Measurements from ENCODE around the gene AK4. TPM values are rescaled to one million over a fixed set of nuclear protein-coding genes. Genes with fewer than 3 reads are reported as not detected.
"Not testable (repeated sequence)": the region's sequence is repeated elsewhere in the genome, so short reads cannot be mapped to it uniquely, and the experiment has no call there.

The AK4 gene
- total RNA-seq, 1 donor from 2014 or later = 39.7 TPM

GRCh38 chr1:65138524-65138923 is 9.5 kb upstream of the AK4 start:
- Mint-ChIP-seq H3K9me3 (ENCODE audit: unreplicated experiment) (no peaks in the 10 kb centered on the region), H3K27ac (ENCODE audit: unreplicated experiment) (no peak overlapping the region), H3K27me3 (ENCODE audit: unreplicated experiment) (peaks cover 4% of the 10 kb centered on the region), H3K36me3 (ENCODE audit: low read depth, unreplicated experiment) (no peaks in the 10 kb centered on the region), H3K4me3 (ENCODE audit: unreplicated experiment) (no peak overlapping the region), H3K4me1 (ENCODE audit: unreplicated experiment) (peaks cover 7% of the 10 kb centered on the region)
- no peak for DNase-seq (ENCODE audit: low spot score)
- TF ChIP-seq, protein P1, sequence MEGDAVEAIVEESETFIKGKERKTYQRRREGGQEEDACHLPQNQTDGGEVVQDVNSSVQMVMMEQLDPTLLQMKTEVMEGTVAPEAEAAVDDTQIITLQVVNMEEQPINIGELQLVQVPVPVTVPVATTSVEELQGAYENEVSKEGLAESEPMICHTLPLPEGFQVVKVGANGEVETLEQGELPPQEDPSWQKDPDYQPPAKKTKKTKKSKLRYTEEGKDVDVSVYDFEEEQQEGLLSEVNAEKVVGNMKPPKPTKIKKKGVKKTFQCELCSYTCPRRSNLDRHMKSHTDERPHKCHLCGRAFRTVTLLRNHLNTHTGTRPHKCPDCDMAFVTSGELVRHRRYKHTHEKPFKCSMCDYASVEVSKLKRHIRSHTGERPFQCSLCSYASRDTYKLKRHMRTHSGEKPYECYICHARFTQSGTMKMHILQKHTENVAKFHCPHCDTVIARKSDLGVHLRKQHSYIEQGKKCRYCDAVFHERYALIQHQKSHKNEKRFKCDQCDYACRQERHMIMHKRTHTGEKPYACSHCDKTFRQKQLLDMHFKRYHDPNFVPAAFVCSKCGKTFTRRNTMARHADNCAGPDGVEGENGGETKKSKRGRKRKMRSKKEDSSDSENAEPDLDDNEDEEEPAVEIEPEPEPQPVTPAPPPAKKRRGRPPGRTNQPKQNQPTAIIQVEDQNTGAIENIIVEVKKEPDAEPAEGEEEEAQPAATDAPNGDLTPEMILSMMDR (IDR thresholded peaks at IDR 0.05; ENCODE audit: unreplicated experiment) = no peak

- not testable (repeated sequence) for H3K4me3 Mint-ChIP-seq (ENCODE audit: unreplicated experiment); H3K9me3 Mint-ChIP-seq (ENCODE audit: unreplicated experiment); H3K27ac Mint-ChIP-seq (ENCODE audit: unreplicated experiment); H3K27me3 Mint-ChIP-seq (ENCODE audit: unreplicated experiment); H3K36me3 Mint-ChIP-seq (ENCODE audit: low read depth, unreplicated experiment); H3K4me1 Mint-ChIP-seq (ENCODE audit: unreplicated experiment); DNase-seq (ENCODE audit: low spot score)
These were observed 8.2 kb upstream of the AK4 start for GRCh38 chr1:65139793-65140192.

GRCh38 chr1:65141394-65141793 is 6.6 kb upstream of the AK4 start:
- H3K4me1 Mint-ChIP-seq (ENCODE audit: unreplicated experiment) = peaks cover 11% of the 10 kb centered on the region
- H3K27ac Mint-ChIP-seq (ENCODE audit: unreplicated experiment) = no peak overlapping the region
- H3K9me3 Mint-ChIP-seq (ENCODE audit: unreplicated experiment) = no peaks in the 10 kb centered on the region
- no peak for DNase-seq (ENCODE audit: low spot score)
- H3K27me3 Mint-ChIP-seq (ENCODE audit: unreplicated experiment) = peaks cover 10% of the 10 kb centered on the region
- TF ChIP-seq, protein P1 (IDR thresholded peaks at IDR 0.05; ENCODE audit: unreplicated experiment) = no peak
- H3K36me3 Mint-ChIP-seq (ENCODE audit: low read depth, unreplicated experiment) = no peaks in the 10 kb centered on the region
- no peak overlapping the region for H3K4me3 Mint-ChIP-seq (ENCODE audit: unreplicated experiment)

- H3K36me3 Mint-ChIP-seq (ENCODE audit: low read depth, unreplicated experiment) = no peaks in the 10 kb centered on the region
- no peak overlapping the region for H3K4me3 Mint-ChIP-seq (ENCODE audit: unreplicated experiment)
- H3K4me1 Mint-ChIP-seq (ENCODE audit: unreplicated experiment) = peaks cover 11% of the 10 kb centered on the region
- no peak for DNase-seq (ENCODE audit: low spot score)
- TF ChIP-seq, protein P1 (IDR thresholded peaks at IDR 0.05; ENCODE audit: unreplicated experiment) = no peak
- H3K27ac Mint-ChIP-seq (ENCODE audit: unreplicated experiment) = no peak overlapping the region
- H3K9me3 Mint-ChIP-seq (ENCODE audit: unreplicated experiment) = no peaks in the 10 kb centered on the region
- H3K27me3 Mint-ChIP-seq (ENCODE audit: unreplicated experiment) = peaks cover 15% of the 10 kb centered on the region
These were observed 6.1 kb upstream of the AK4 start for GRCh38 chr1:65141918-65142317.

DNA sequence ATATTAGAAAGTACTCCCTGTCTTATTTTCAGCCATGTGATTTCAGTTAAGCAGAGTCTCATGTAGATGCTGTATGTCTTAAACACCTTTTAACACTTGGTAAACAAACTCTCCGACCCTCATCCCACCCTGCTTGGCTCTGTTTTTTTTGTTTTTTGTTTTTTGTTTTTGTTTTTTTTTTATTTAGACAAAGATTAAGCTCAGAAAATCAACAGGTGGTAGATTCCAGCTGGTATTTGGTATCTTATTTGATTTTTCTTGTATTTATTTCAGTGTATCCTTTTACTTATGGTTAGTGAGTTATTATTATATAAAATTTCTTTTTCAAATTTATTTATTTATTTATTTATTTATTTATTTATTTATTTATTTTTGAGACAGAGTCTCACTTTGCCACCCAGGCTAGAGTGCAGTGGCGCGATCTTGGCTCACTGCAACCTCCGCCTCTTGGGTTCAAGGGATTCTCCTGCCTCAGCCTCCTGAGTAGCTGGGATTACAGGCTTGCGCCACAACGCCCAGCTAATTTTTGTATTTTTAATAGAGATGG is 4.8 kb upstream of the AK4 start:
- Mint-ChIP-seq H3K4me1 (ENCODE audit: unreplicated experiment) (peaks cover 11% of the 10 kb centered on the region), H3K27me3 (ENCODE audit: unreplicated experiment) (peaks cover 19% of the 10 kb centered on the region)
- not testable (repeated sequence) for H3K4me3 Mint-ChIP-seq (ENCODE audit: unreplicated experiment); H3K36me3 Mint-ChIP-seq (ENCODE audit: low read depth, unreplicated experiment); DNase-seq (ENCODE audit: low spot score); H3K27ac Mint-ChIP-seq (ENCODE audit: unreplicated experiment); H3K9me3 Mint-ChIP-seq (ENCODE audit: unreplicated experiment)

- TF ChIP-seq, protein P1 (IDR thresholded peaks at IDR 0.05; ENCODE audit: unreplicated experiment) = no peak
- DNase-seq (ENCODE audit: low spot score) = no peak
- no peaks in the 10 kb centered on the region for H3K9me3 Mint-ChIP-seq (ENCODE audit: unreplicated experiment)
- H3K27me3 Mint-ChIP-seq (ENCODE audit: unreplicated experiment) = peaks cover 21% of the 10 kb centered on the region
- H3K36me3 Mint-ChIP-seq (ENCODE audit: low read depth, unreplicated experiment) = peaks cover 4% of the 10 kb centered on the region
- H3K4me3 Mint-ChIP-seq (ENCODE audit: unreplicated experiment) = peak overlapping the region; percentile 86
- H3K27ac Mint-ChIP-seq (ENCODE audit: unreplicated experiment) = peak overlapping the region; percentile 61
- H3K4me1 Mint-ChIP-seq (ENCODE audit: unreplicated experiment) = peaks cover 24% of the 10 kb centered on the region
These were observed 1.0 kb upstream of the AK4 start for GRCh38 chr1:65146908-65147423.

Data from endothelial cell (in vitro differentiated cells).